Measurements from ENCODE around the gene TESK2. TPM values are rescaled to one million over a fixed set of nuclear protein-coding genes. Genes with fewer than 3 reads are reported as not detected.

TESK2 gene
- polyA plus RNA-seq, 1 donor from 2014 or later: 0.51 TPM

GRCh38 chr1:45297666-45298356 is 193.2 kb downstream of the TESK2 start:
- Histone ChIP-seq H3K27me3 (ENCODE audit: insufficient read depth, low read depth, low read length) (no peaks in the 10 kb centered on the region), H3K4me2 (ENCODE audit: low read length) (no peak overlapping the region), H3K9ac (ENCODE audit: low read length) (no peak overlapping the region), H2AFZ (ENCODE audit: low read depth, low read length) (no peak overlapping the region), H4K20me1 (ENCODE audit: insufficient read depth) (no peaks in the 10 kb centered on the region), H3K79me2 (replicated peaks; ENCODE audit: insufficient read depth, low read length) (no peaks in the 10 kb centered on the region), H3F3A (ENCODE audit: insufficient read depth, low read length, poor library complexity, severe bottlenecking) (no peaks in the 10 kb centered on the region), H3K4me3 (ENCODE audit: low read length) (no peak overlapping the region), H3K9me2 (ENCODE audit: insufficient read depth, low read length) (no peaks in the 10 kb centered on the region), H3K9me3 (ENCODE audit: low read length) (no peaks in the 10 kb centered on the region), H3K36me3 (ENCODE audit: insufficient read depth, low read length) (no peaks in the 10 kb centered on the region), H3K27ac (ENCODE audit: low read length) (no peak overlapping the region)
- TF ChIP-seq SMC3 (conservative IDR thresholded peaks at IDR 0.05; ENCODE audit: poor library complexity): no peak

Other genes with a start within 250 kb of the TESK2 start
- gene HPDL, start 164.3 kb downstream of the TESK2 start, polyA plus RNA-seq: 0.18 TPM in 1 of 2 replicates, not detected in the other
- 16.8 and 20.7 TPM in 2 replicates for gene TOE1, start 151.0 kb downstream of the TESK2 start, polyA plus RNA-seq
- 59.8 and 71.6 TPM in 2 replicates for gene MUTYH, start 150.7 kb downstream of the TESK2 start, polyA plus RNA-seq
- gene CCDC163, start 8.9 kb upstream of the TESK2 start, polyA plus RNA-seq: 3.5 and 4.9 TPM in 2 replicates
- gene MMACHC, start 9.1 kb upstream of the TESK2 start, polyA plus RNA-seq: 0.90 and 1.4 TPM in 2 replicates
- 239 and 304 TPM in 2 replicates for gene PRDX1, start 30.7 kb upstream of the TESK2 start, polyA plus RNA-seq
- gene AKR1A1, start 59.7 kb upstream of the TESK2 start, polyA plus RNA-seq: 149 and 170 TPM in 2 replicates
- gene NASP, start 92.9 kb upstream of the TESK2 start, polyA plus RNA-seq: 177 and 179 TPM in 2 replicates
- gene CCDC17, start 132.9 kb upstream of the TESK2 start, polyA plus RNA-seq: 0.34 and 1.1 TPM in 2 replicates
- gene GPBP1L1, start 195.4 kb upstream of the TESK2 start, polyA plus RNA-seq: 54.5 and 55.1 TPM in 2 replicates
- gene TMEM69, start 197.0 kb upstream of the TESK2 start, polyA plus RNA-seq: 24.2 and 28.6 TPM in 2 replicates

Data from neural cell (in vitro differentiated cells).